Nephron (organoid): Measurements from ENCODE around the gene ABLIM1.
A peak's percentile ranks its signal among the peaks of the same experiment; 100 is the strongest.

Experiments
- H3K27ac Mint-ChIP-seq, 3 experiments: 2 replicates each; pipeline ENCODE4 v1.8.0; 2020; ENCODE audit warnings: mixed read lengths in 3 of 3, mild to moderate bottlenecking in 2 of 3, moderate library complexity in 1 of 3
- H3K27me3 Mint-ChIP-seq: 2 replicates; pipeline ENCODE4 v1.8.0; 2021; ENCODE audit warnings: low read depth, mild to moderate bottlenecking, moderate library complexity, mixed read lengths
- H3K36me3 Mint-ChIP-seq: 2 replicates; pipeline ENCODE4 v1.8.0; 2020; ENCODE audit warnings: low read depth, mixed read lengths
- H3K4me1 Mint-ChIP-seq: 2 replicates; pipeline ENCODE4 v1.8.0; 2020; ENCODE audit warnings: mixed read lengths
- H3K4me3 Mint-ChIP-seq, 3 experiments: 2 replicates each; pipeline ENCODE4 v1.8.0; 2020; ENCODE audit warnings: mild to moderate bottlenecking in 3 of 3, mixed read lengths in 3 of 3, moderate library complexity in 2 of 3
- H3K9me3 Mint-ChIP-seq: 2 replicates; pipeline ENCODE4 v1.8.0; 2020; ENCODE audit warnings: mixed read lengths
- CTCF ChIP-seq, 3 experiments: fragments of 200-600 bp; sonication (generic); IDR thresholded peaks; one replicate each; pipeline ENCODE4 v1.5.0; 2021; ENCODE audit warnings: antibody characterized with exemption in 3 of 3; ENCODE audit not compliant: unreplicated experiment in 3 of 3

ABLIM1 gene

GRCh38 chr10:114655671-114656070 lies 2.4 kb downstream of the ABLIM1 start:
- H3K4me3 Mint-ChIP-seq = no peak overlapping the region
- peaks cover 8% of the 10 kb centered on the region for H3K4me1 Mint-ChIP-seq
- TF ChIP-seq CTCF (IDR thresholded peaks at IDR 0.05; ENCODE audit: unreplicated experiment in 3 of 3) = no peak
- H3K9me3 Mint-ChIP-seq = no peaks in the 10 kb centered on the region
- no peaks in the 10 kb centered on the region for H3K36me3 Mint-ChIP-seq
- H3K27ac Mint-ChIP-seq = no peak overlapping the region
- H3K27me3 Mint-ChIP-seq = no peaks in the 10 kb centered on the region

GRCh38 chr10:114654822-114655575 lies 3.1 kb downstream of the ABLIM1 start:
- no peak for TF ChIP-seq CTCF (IDR thresholded peaks at IDR 0.05; ENCODE audit: unreplicated experiment in 3 of 3)
- no peak overlapping the region for H3K4me3 Mint-ChIP-seq
- no peaks in the 10 kb centered on the region for H3K27me3 Mint-ChIP-seq
- no peaks in the 10 kb centered on the region for H3K9me3 Mint-ChIP-seq
- H3K36me3 Mint-ChIP-seq = no peaks in the 10 kb centered on the region
- no peak overlapping the region for H3K27ac Mint-ChIP-seq
- H3K4me1 Mint-ChIP-seq = peaks cover 8% of the 10 kb centered on the region

- no peaks in the 10 kb centered on the region for H3K27me3 Mint-ChIP-seq
- peak overlapping the region in 1 of 3 experiments; percentile 21 for H3K27ac Mint-ChIP-seq
- TF ChIP-seq CTCF (IDR thresholded peaks at IDR 0.05; ENCODE audit: unreplicated experiment in 3 of 3) = no peak
- H3K9me3 Mint-ChIP-seq = no peaks in the 10 kb centered on the region
- no peak overlapping the region for H3K4me3 Mint-ChIP-seq
- H3K36me3 Mint-ChIP-seq = no peaks in the 10 kb centered on the region
- H3K4me1 Mint-ChIP-seq = peaks cover 8% of the 10 kb centered on the region
Observed at GRCh38 chr10:114653926-114654325, 4.1 kb downstream of the ABLIM1 start.

- H3K9me3 Mint-ChIP-seq = no peaks in the 10 kb centered on the region
- no peak for TF ChIP-seq CTCF (IDR thresholded peaks at IDR 0.05; ENCODE audit: unreplicated experiment in 3 of 3)
- H3K27me3 Mint-ChIP-seq = no peaks in the 10 kb centered on the region
- no peaks in the 10 kb centered on the region for H3K36me3 Mint-ChIP-seq
- no peak overlapping the region for H3K27ac Mint-ChIP-seq
- no peak overlapping the region for H3K4me3 Mint-ChIP-seq
- peaks cover 8% of the 10 kb centered on the region for H3K4me1 Mint-ChIP-seq
Observed at GRCh38 chr10:114652402-114653368, 5.4 kb downstream of the ABLIM1 start.

- peaks cover 4% of the 10 kb centered on the region for H3K4me1 Mint-ChIP-seq
- no peak overlapping the region for H3K27ac Mint-ChIP-seq
- no peaks in the 10 kb centered on the region for H3K9me3 Mint-ChIP-seq
- H3K36me3 Mint-ChIP-seq = no peaks in the 10 kb centered on the region
- no peaks in the 10 kb centered on the region for H3K27me3 Mint-ChIP-seq
- TF ChIP-seq CTCF (IDR thresholded peaks at IDR 0.05; ENCODE audit: unreplicated experiment in 3 of 3) = no peak
- H3K4me3 Mint-ChIP-seq = no peak overlapping the region
Observed at GRCh38 chr10:114650831-114651230, 7.2 kb downstream of the ABLIM1 start.
